Loucy (cell line): ENCODE measurements around the gene SGIP1.

Source experiments
- CTCF ChIP-seq: fragments of 200-600 bp; sonication (generic); conservative IDR thresholded peaks from 2 replicates; pipeline ENCODE4 v1.5.1; 2014; ENCODE audit warnings: mild to moderate bottlenecking, antibody characterized with exemption, low read length
- EZH2phosphoT487 ChIP-seq: fragments of 200-600 bp; IDR thresholded peaks from 2 replicates; pipeline ENCODE4 v1.6.1; 2018; ENCODE audit warnings: antibody characterized with exemption, mild to moderate bottlenecking, moderate library complexity, borderline replicate concordance

- TF ChIP-seq CTCF (no peak), EZH2phosphoT487 (no peak)
Measured at GRCh38 chr1:66618390-66618789, 84.4 kb downstream of the SGIP1 start.
